ENCODE results near the gene FXR1.

Gene FXR1

GRCh38 chr3:181009225-181009624, 96.8 kb downstream of the FXR1 start:
- DNase-seq, result no peak

GRCh38 chr3:181017690-181018089, 105.2 kb downstream of the FXR1 start:
- DNase-seq, result no peak

- no peak for DNase-seq
Measured at GRCh38 chr3:181025204-181025603, 112.7 kb downstream of the FXR1 start.

- DNase-seq, result no peak
Measured at GRCh38 chr3:181030948-181031347, 118.5 kb downstream of the FXR1 start.
